ENCODE results near the gene UBXN4. TPM values are rescaled to one million over a fixed set of nuclear protein-coding genes. Genes with fewer than 3 reads are reported as not detected.

Gene UBXN4
- total and polyA plus RNA-seq, 2 of the 4 experiments (the other 2 are of a cell fraction): 48.1 to 49.1 TPM

DNA sequence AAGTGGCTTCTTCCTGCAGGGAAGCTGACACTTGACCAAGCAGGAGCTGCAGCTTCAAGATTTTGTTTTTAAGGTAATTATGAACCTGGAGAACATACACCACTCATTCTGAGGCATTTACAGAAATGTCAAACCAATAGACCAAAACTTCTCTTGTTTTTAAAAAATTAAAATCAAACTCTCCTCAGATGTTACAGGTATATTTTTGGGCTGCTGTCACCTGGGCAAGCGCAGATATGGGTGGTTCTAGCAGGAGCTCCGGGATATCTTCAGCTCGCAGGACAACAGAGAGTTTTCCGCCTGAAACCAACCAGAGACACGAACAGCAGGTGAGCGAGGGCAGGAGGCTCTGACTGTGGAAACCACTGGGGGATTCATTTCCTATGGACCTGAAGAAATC lies 91.2 kb downstream of the UBXN4 start:
- no peaks in the 10 kb centered on the region for H3K4me1 ChIP-seq (ENCODE audit: control insufficient read depth, insufficient read depth, low read length)

More for the DNA sequence above, 91.2 kb downstream of the UBXN4 start:
- Histone ChIP-seq H4K8ac (ENCODE audit: low read depth in 2 of 2, low read length in 2 of 2) (no peak overlapping the region), H2AK5ac (ENCODE audit: low read depth, low read length) (no peak overlapping the region), H3K27ac (ENCODE audit: insufficient read depth, low read length) (no peak overlapping the region), H4K20me1 (ENCODE audit: insufficient read depth, low read length) (no peaks in the 10 kb centered on the region), H3K14ac (replicated peaks; ENCODE audit: low read depth, low read length) (no peak overlapping the region), H3K79me1 (ENCODE audit: low read depth in 1 of 2, low read length in 2 of 2) (no peaks in the 10 kb centered on the region), H3K4me3 (ENCODE audit: insufficient read depth, low read depth, low read length) (no peak overlapping the region), H3K9ac (ENCODE audit: low read depth, low read length) (no peak overlapping the region), H2BK120ac (ENCODE audit: low read depth, low read length) (no peak overlapping the region), H3K18ac (ENCODE audit: low read depth, low read length) (no peak overlapping the region), H2BK5ac (ENCODE audit: low read depth, low read length, poor library complexity, severe bottlenecking) (no peak overlapping the region), H2BK15ac (ENCODE audit: low read depth, low read length) (no peak overlapping the region), H4K91ac (ENCODE audit: insufficient read depth, low read depth, low read length) (no peak overlapping the region), H3K9me1 (ENCODE audit: insufficient read depth, low read length) (peaks cover 3% of the 10 kb centered on the region), H3K36me3 (ENCODE audit: control insufficient read depth, insufficient read depth, low read length) (no peaks in the 10 kb centered on the region), H4K5ac (ENCODE audit: low read depth, low read length) (no peak overlapping the region), H2AFZ (replicated peaks; ENCODE audit: low read length, poor library complexity) (no peak overlapping the region), H2BK20ac (ENCODE audit: low read depth, low read length) (no peak overlapping the region), H3K9me3 (ENCODE audit: control insufficient read depth, insufficient read depth, low read length) (no peaks in the 10 kb centered on the region), H3K4ac (ENCODE audit: low read depth, low read length) (no peak overlapping the region), H3K27me3 (ENCODE audit: control insufficient read depth, insufficient read depth, low read length) (no peaks in the 10 kb centered on the region; the same call in 1 of the 2 replicates), H2AK9ac (replicated peaks; ENCODE audit: low read depth, low read length, poor library complexity) (no peak overlapping the region), H3K23ac (ENCODE audit: low read depth, low read length) (no peak overlapping the region), H3K4me2 (ENCODE audit: low read depth, low read length) (no peak overlapping the region), H3K56ac (ENCODE audit: extremely low read depth, insufficient read depth, low read length) (no peak overlapping the region)
- ChIA-PET CTCF (no interaction called here), POLR2A (ENCODE audit: unreplicated experiment) (no interaction called here)
- dilution Hi-C loops (cut with HindIII; ENCODE audit: low sequenced_read_pairs, unreplicated experiment) (no loop called here), in situ Hi-C loops (cut with MboI; ENCODE audit: low sequenced_read_pairs) (no loop called here), intact Hi-C loops (cut with micrococcal nuclease) (no loop called here)
- TF ChIP-seq CEBPB (IDR thresholded peaks at IDR 0.05; ENCODE audit: low read depth, low read length) (no peak), MAFK (IDR thresholded peaks at IDR 0.05; ENCODE audit: low read depth, low read length) (no peak), RAD21 (IDR thresholded peaks at IDR 0.05; ENCODE audit: low read length) (no peak), BHLHE40 (IDR thresholded peaks at IDR 0.05; ENCODE audit: low read depth, low read length) (no peak), NFE2L2 (IDR thresholded peaks at IDR 0.05; ENCODE audit: low read depth, low read length) (no peak), RFX5 (IDR thresholded peaks at IDR 0.05; ENCODE audit: low read depth, low read length) (no peak), CHD1 (IDR thresholded peaks at IDR 0.05; ENCODE audit: low read depth, low read length) (no peak), FOS (IDR thresholded peaks at IDR 0.05; ENCODE audit: low read depth, low read length) (no peak), RCOR1 (IDR thresholded peaks at IDR 0.05; ENCODE audit: insufficient replicate concordance, low read length) (no peak), MXI1 (IDR thresholded peaks at IDR 0.05; ENCODE audit: borderline replicate concordance, low read depth, low read length) (no peak), POLR2A (IDR thresholded peaks at IDR 0.05; ENCODE audit: low read depth, low read length) (no peak), SMC3 (IDR thresholded peaks at IDR 0.05; ENCODE audit: low read depth, low read length) (no peak)
- TF ChIP-seq, protein P1, sequence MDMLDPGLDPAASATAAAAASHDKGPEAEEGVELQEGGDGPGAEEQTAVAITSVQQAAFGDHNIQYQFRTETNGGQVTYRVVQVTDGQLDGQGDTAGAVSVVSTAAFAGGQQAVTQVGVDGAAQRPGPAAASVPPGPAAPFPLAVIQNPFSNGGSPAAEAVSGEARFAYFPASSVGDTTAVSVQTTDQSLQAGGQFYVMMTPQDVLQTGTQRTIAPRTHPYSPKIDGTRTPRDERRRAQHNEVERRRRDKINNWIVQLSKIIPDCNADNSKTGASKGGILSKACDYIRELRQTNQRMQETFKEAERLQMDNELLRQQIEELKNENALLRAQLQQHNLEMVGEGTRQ (IDR thresholded peaks at IDR 0.05; ENCODE audit: low read depth, low read length): no peak
- TF ChIP-seq, protein P2, sequence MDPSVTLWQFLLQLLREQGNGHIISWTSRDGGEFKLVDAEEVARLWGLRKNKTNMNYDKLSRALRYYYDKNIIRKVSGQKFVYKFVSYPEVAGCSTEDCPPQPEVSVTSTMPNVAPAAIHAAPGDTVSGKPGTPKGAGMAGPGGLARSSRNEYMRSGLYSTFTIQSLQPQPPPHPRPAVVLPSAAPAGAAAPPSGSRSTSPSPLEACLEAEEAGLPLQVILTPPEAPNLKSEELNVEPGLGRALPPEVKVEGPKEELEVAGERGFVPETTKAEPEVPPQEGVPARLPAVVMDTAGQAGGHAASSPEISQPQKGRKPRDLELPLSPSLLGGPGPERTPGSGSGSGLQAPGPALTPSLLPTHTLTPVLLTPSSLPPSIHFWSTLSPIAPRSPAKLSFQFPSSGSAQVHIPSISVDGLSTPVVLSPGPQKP (IDR thresholded peaks at IDR 0.05; ENCODE audit: borderline replicate concordance, low read depth, low read length): no peak
- TF ChIP-seq, protein P3, sequence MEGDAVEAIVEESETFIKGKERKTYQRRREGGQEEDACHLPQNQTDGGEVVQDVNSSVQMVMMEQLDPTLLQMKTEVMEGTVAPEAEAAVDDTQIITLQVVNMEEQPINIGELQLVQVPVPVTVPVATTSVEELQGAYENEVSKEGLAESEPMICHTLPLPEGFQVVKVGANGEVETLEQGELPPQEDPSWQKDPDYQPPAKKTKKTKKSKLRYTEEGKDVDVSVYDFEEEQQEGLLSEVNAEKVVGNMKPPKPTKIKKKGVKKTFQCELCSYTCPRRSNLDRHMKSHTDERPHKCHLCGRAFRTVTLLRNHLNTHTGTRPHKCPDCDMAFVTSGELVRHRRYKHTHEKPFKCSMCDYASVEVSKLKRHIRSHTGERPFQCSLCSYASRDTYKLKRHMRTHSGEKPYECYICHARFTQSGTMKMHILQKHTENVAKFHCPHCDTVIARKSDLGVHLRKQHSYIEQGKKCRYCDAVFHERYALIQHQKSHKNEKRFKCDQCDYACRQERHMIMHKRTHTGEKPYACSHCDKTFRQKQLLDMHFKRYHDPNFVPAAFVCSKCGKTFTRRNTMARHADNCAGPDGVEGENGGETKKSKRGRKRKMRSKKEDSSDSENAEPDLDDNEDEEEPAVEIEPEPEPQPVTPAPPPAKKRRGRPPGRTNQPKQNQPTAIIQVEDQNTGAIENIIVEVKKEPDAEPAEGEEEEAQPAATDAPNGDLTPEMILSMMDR (conservative IDR thresholded peaks at IDR 0.05; ENCODE audit: low read depth, low read length): no peak
- BruUV-seq (replicated peaks): no TSS peak
- ATAC-seq (ENCODE audit: low read depth) (no peak), DNase-seq (no peak)
- 90% methylated on average over 2 of the region's 6 CpGs; no CpG with 5 or more reads in 1 of the 2 experiments for WGBS, 2 experiments (ENCODE audit: extremely low coverage in 2 of 2, insufficient read length in 1 of 2)

Data from IMR-90 (cell line).